Effector CD4-positive, alpha-beta T cell (primary cell): ENCODE measurements around the gene CD2BP2.

Source experiments
- DNase-seq: peaks from one replicate; pipeline ENCODE4 v3.0.0-alpha.2; 2020

CD2BP2 gene

DNA sequence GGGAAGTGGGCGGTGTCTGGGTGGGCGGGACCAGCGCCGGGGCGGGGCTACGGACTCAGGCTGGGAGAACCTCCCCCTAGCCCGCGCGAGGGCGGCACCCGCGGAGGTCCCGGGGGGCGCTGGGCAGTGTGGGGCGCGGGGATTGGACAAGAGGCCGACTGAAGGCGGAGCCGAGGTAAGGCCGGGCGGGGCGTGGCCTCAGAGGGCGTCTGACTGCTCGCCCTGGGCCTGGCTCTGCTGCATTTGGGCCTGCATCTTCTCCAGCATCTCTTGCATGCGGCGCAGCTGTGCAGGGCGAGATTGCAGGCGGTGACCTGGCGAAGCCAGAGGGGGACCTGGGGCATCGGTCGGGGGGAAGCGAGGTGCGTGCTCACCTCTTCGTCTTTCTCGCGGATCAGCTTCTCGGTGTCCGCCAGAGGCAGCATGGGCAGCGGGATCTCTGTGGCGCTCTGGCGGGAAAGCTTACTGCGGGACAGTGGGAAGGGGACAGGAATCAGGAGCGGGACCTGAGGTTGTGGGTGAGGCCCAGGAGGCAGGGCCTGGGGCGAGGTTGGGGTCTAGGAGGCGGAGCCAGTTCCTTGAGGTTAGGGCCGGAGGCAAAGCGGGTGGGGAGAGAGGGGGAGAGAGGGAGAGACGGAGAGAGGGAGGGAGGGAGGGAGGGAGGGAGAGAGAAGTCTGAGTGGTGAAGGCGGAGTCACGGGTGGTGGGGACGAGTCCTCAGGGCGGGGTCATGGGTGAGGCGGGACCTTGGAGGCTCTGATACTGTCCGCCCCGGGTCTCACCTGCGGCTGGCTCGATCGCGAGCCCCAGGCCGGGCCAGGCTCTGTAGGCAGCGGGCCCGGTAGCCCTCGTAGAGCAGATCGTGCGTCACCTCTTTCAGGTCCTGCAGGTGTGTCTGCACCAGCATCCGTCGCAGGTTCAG, 23.4 kb upstream of the CD2BP2 start:
- DNase-seq = peak; percentile 98

DNA sequence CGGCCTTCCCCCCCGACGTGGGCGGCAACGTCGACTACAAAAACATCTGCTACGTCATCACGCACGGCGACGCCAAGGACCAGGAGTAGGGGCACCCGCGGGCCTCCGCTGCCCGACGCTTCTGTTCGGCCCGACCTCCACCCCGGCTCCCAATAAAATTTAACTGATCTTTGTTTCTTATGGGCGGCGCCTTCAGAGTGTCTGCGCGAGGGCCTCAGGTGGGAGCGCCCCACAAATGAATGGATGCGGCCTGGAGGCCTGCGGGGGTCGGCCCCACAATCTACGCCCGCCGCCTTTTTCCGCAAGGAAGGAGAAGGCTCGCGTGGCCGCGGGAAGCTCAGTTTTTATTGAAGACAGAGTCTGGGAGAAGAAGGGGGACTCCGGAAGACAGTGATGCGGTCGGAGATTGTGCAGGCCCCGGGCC, 22.7 kb upstream of the CD2BP2 start:
- peak; percentile 89 for DNase-seq

DNA sequence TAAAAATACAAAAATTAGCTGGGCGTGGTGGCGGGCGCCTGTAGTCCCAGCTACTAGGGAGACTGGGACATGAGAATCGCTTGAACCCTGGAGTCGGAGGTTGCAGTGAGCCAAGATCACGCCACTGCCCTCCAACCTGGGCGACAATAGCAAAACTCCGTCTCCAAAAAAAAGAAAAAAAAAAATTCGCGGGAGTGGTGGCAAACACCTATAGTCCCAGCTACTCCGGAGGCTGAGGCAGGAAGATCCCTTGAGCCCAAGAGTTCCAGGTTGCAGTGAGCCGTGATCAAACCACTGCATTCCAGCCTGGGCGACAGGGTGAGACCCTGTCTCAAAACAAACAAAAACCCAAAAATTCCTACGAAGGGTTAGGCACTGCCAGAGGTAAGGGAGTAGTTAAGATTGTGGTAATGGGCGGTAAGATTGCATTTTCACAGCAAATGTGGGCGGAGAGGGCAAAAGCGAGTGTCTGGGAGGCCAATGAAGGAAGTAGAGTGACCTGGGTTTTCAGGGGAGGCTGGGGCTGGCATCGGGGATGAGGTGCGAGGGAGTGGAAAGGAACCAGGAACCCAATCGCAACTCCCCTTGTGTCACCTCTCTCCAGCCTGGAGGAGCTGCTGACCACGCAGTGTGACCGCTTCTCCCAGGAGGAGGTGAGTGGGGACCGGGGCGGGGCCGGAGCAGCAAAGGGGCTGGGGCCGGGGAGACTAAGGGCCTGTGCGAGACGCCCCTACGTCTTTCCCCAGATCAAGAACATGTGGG, 22.1 kb upstream of the CD2BP2 start:
- DNase-seq = no peak

DNA sequence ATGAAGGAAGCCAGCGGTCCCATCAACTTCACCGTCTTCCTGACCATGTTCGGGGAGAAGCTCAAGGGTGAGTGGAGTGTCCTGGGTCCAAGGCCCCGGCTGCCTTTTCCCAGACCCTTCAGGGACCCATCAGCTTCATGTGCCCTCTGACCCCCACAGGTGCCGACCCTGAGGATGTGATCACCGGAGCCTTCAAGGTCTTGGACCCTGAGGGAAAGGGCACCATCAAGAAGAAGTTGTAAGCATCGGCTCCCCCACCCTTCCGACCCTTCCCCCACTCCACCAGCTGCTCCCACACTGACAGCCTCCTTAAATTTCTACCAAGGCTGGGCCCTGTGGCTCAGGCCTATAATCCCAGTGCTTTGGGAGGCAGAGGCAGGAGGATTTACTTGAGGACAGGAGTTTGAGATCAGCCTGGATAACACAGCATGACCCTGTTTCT, 21.4 kb upstream of the CD2BP2 start:
- DNase-seq = no peak

DNA sequence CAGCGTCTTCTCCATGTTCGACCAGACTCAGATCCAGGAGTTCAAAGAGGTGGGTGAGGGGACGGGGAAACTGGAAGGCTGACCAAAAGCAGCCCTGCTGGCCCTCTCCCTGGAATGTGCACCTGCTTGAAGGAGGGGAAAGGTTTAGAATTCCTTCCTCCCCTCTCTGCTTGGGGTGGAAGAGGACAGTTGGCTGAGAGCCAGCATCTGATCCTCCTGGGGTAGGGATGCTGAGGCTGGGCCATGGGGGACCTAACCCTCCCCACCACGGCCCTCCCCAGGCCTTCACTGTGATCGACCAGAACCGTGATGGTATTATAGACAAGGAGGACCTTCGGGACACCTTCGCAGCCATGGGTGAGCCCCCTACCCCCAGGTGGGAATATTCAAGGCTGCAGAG, 20.8 kb upstream of the CD2BP2 start:
- no peak for DNase-seq

DNA sequence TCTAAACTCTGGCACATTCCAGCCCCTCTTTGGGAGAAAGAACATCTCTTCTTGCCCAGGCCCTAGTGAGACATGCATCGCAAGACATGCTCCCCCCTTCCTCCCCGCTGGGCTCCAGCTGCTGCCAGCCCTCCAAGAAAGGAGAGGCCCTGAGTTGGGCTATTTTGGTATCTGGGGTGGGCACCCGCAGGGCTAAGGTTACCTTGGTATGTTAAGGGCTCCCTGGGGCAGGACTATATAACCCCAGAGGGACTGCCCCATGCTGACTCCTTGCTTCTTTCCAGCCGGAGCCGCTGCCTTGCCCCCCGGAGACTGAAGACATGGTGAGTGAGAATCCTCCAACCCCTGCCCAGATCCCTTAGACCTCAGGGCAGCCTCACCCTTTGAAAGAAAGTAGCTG, 19.4 kb upstream of the CD2BP2 start, which contains the start of gene MYL11:
Gene MYL11 (plus strand): TSS at position 265 of the 400 bp plus-strand sequence. CDS start 56 bp downstream, at position 321.
- no peak for DNase-seq

DNA sequence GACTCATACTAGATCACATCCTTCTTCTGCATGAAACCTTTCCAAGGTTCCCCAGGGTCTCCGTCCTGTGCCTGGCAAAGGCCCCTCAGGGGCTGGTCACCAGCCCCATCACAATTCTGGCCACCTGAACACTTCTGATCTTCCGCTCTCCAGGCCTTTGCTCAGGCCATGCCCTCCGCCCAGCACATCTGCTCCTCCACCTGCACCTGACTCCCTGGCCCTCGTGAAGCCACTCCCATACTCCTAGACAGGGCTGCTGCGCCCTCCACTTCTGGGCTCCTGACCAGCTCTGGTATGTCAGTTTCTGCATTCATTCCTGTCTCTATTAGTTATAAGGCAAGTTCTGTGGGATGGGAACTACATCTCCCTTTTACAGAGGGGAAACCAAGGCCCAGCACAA, 17.6 kb upstream of the CD2BP2 start:
- DNase-seq = no peak

DNA sequence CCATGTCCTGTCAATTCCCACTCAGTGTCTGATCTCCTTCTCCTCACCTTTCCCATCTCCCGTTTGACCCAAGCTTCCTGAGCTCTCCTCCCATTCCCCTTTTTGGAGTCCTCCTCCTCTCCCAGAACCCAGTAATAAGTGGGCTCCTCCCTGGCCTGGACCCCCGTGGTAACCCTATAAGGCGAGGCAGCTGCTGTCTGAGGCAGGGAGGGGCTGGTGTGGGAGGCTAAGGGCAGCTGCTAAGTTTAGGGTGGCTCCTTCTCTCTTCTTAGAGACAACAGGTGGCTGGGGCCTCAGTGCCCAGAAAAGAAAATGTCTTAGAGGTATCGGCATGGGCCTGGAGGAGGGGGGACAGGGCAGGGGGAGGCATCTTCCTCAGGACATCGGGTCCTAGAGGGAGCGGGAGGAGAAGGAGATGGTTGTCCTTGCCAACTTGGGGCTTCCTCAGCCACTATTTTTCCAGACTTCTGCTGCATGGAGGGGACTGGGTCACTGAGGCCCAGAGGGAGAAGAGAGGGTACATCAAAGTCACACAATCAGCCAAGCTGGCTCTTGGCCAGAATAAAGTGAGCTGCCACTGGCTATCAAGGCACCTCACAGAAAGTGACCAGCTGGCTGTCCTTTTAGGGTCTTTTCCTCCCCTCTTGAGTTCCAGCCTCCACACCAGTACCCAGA, 17.1 kb upstream of the CD2BP2 start:
- no peak for DNase-seq

DNA sequence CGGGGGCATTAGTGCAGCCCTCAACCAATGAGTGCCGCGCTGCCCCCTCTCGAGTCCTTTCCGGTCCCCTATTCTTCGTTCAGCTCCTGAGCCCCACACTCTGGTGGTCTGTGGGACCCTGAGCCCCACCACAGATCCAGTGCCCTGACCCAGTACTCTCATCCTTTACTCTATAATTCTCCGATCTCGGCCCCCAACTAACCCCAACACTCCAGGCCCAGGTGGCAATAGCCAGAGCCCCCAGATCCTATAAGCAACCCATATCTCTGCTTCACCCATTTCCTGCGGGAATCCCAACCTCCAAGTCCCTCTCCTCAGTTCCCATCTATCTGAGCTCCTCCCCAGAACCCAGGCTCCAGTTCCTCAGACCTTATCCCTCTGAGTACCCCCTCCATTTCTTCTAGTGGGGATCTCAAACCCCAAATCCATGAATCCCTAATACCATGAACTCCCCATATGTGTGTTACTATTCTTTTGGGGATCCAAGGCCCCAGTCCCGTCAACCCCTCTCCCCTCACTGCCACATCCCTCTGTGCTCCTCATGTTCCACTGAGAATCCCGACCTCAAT, 16.2 kb upstream of the CD2BP2 start:
- DNase-seq = no peak

DNA sequence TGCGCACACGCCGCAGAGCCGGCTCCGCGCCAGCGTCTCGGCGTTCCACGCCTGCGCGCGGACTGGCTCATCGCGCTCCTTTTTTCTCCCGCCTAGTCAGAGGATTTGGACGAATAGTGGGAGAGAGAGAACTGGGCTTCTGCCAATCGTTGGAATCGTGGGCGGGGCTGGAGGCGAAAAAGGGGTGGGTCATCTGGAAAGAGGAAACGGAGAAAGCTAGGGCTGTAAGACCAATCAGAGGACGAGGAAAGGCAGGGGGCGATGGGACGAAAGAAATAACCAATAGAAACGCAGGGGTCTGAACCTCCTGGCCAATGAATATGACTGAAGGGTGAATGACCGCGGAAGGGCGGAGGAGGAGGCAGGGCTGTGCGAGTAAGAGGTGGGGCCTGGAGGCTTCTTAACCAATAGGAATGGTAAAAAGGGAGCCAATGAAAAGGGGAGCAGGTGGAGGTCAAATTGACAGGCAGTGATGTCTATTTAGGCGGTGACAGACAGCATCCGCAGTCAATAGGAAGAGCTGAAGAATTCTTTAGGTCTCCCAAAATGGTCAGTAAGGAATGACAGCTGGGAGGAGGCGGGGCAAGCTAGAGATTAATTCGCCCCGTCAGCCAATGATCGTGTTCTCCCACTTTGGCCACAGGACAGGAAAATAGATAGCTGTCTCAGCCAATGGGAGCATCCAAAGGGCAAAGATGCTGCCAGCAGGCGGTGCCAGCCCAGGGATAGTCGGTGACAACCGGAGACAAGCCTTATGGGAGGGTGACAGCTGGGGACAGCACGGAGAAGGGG, 15.5 kb upstream of the CD2BP2 start, which contains the start of gene TBC1D10B:
Gene TBC1D10B (minus strand): TSS at position 39 of the 792 bp plus-strand sequence. CDS start 311 bp downstream, outside the sequence.
- DNase-seq = peak; percentile 98

DNA sequence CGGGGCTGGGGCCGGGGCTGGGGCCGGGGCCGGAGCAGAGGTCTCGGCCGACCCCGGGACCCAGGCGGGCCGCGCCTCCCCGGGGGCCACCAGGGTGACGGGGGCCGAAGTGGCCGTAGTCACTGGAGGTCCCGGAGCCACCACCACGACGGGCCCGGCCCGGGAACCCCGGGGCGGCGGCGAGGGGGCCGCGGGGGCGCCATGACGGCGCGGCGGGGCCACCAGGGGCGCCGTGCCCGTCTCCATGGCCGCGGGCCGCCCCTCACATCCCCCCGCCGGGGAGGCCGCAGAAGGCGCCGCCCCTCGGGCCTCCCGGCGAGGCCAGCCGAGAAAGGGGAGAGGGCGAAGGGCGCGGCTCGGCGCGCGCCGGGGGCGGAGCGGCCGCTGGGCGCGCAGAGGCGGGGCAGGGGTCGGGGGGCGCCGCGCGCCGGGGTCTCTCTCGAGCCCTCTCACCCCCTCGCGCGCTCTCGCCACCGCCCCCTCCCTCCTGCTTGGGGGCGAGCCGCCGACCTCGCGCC, 14.9 kb upstream of the CD2BP2 start:
- DNase-seq = no peak

DNA sequence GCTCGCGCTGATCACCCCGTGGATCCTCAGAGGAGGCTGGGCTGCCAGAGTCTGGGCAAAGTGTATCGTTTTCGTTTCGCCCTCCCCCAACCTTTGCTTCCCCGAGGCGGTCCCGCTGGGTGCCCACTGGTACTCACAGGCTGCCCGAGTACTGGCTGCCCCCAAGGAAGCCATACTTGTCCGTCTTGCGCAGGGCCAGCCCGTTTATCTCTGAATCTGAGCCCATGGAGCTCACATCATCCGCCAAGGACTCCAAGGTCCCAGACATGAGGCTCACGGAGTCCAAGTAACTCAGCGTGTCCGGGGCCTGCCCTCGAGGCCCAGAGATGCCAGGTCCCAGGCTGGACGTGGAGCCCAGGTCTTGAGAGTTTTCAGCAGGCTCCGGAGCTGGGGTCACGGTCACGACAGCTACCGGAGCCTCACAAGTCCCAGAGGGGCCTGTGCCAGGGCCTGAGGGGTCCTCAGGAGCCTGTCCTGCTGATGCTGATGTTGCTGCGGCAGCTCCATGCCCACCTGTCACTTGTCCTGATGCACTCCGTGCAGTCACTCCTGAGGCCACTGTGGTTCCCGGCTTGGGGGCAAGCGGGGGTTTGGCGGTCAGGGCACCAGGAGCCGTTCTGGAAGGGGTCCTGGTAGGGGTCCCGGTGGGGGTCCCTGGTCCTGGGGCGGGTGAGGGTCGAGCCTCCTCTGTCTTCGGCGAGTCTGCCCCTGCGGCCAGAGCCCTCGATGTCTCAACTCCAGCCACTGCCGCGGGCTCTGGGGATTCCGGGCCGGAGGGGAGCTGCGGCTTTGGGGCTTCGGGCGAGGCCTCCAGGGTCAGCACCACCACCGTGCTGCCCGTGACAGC, 14.2 kb upstream of the CD2BP2 start:
- DNase-seq = no peak

DNA sequence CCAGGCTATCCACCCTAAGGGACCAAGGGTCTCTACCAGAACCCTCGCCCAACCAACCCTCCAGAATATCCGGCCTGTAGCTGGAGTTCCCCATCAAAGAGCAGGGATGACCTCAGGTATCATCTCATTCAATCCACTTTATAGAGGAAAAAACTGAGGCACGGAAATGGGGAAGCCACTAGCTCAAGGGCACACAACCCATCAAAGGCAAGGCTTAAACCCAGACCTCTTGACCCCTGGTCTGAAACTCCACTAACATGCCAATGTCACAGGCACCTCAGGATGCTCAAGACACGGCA, 13.6 kb upstream of the CD2BP2 start:
- DNase-seq = no peak

DNA sequence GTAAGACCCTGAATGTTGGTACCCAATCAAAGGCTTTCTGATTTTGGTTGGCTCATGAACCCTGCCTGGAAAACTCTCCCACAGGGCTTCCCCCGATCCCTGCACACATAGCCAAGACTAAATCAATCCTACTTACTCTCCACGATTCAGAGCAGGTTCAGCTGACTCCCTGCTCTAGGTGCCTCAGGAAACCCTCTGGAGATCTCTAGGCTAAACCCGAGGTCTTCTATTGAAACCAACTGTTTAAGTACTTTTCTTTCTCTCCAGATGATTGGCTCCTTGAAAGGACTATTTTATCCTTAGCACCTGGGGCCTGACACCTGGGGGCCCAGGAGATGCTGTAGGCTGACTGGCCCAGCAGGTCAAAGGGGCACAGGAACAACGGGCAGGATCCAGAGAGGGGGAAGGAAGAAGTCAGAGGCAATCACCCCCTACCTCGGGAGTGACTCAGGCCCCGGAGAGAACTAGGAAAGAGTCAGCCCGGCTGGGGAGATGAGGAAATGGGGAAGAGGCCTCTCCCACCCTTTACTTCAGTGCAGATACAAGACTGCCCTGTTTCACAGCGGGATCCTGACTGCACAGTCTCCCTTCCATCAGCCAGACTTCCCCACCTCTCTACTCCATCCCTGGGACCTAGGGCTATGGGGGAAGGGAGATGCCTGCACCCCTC, 13.1 kb upstream of the CD2BP2 start:
- no peak for DNase-seq

DNA sequence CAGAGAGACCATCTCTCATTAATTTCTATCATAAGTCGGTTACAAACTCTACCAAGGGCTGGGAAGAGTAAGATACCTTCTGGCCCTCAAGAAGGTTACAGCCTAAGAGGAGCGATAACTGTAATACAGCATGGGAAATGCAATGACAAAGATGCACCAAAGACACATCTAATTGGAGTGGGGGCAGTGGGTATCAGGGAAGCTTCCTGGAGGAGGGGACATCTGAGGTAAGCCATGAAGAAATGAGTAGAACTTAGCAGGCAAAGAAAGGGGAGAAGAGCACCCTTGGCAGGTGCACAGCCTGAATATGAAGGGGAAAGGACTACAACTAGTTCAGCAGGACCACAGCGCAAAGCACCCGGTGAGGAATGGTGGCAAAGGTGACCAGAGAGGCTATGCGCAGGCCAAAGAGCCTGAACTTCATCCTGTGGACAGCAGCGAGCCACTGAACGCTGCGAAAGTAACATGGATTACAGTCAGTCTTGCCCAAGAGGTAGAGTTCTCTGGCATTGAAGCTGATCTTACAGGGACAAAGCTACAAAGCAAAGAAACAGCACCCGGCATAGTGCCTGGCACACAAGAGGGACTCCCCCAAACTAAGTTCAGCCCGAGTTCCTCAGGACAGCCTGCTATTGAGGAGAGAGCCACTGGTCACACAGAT, 12.4 kb upstream of the CD2BP2 start:
- DNase-seq = no peak

DNA sequence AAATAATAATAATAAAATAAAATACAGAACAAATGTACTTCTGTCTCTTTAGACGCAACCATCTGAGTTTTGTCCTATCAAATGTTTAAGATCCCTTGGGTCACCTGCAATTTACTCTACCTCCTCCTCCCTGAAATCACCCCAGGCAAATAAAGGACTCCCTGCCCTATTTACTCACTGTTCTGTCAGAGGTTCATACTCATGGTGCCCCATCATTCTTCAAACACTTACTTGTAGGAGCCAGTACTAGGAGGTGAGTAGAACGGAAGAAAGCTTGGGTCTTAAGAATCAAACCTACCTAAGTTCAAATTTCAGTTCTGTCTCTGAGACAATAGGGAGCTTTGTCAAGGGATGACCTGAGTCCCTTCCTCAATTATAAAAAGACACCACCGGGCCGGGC, 11.4 kb upstream of the CD2BP2 start:
- no peak for DNase-seq

DNA sequence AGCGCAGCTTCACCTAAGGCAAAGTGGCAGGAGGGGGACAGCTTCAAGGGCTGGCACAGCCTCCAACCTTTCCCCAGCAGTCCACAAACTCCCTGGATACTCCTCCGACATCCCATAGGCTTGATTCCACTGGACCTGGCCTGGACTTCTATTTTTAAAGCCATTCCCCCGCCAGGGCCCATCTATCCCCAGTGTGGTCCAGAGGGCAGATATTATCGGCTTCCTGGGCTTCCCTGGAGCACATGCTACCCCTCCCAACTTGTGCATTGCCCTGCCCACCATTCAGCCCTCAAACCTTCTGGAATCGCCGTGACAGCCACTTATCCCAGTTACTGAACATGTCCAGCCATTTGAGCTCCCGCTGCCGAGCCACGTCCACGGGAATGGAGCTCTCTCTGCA, 10.1 kb upstream of the CD2BP2 start:
- no peak for DNase-seq

DNA sequence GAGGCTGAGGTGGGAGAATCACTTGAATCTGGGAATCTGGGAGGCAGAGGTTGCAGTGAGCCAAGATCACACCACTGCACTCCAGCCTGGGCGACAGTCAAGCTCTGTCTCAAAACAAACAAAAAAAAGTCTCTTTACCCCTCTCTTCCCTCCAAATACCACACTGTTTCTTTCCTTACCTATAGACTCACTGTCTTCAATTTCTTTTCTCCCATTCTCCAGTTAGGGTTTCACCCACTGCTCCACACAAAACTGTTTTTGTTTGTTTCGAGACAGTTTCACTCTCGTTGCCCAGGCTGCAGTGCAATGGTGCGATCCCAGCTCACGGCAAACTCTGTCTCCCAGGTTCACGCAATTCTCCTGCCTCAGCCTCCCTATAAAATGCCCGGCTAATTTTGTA, 6.1 kb upstream of the CD2BP2 start:
- no peak for DNase-seq

DNA sequence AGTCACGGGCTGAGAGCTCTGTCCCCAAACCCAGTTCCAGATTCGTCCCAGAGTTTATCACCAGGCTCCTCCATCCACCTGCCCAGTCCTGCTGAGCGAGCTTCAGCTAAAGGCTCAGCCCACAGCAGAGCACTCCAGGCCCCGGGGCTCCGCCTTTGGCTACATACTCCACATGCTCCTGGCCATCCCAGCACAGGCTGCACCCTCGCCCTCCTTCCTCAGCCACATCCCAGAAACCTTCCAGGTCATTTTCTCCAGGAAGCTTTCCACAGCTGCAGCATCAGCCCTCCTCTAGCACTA, 4.7 kb upstream of the CD2BP2 start:
- no peak for DNase-seq
